IMR-90 (cell line): ENCODE results near the gene EIF2S2. TPM values are rescaled to one million over a fixed set of nuclear protein-coding genes. Genes with fewer than 3 reads are reported as not detected.

Experiments used
- ATAC-seq: fragments of 200-7000 bp; cut with Tn5 transposase; 2 replicates; pipeline ENCODE4 v1.9.1; 2020; ENCODE audit warnings: low read depth, mild to moderate bottlenecking, moderate library complexity
- BruUV-seq: library from RNA; stranded (reverse); fragments of 400-500 nt; replicated peaks from 2 replicates; lab custom pipeline; 2021; lab: Mats Ljungman, UMichigan
- CTCF ChIA-PET: fragments of 300-600 bp; formaldehyde crosslinking; extraction: SDS; loops from one replicate; lab custom pipeline; 2021; ENCODE audit warnings: antibody characterized with exemption; lab: Yijun Ruan, JAX
- POLR2A ChIA-PET: fragments of 300-600 bp; sonication (Branson Sonifier 250); formaldehyde crosslinking; loops from one replicate; lab custom pipeline; 2022; ENCODE audit warnings: antibody characterized with exemption; ENCODE audit not compliant: unreplicated experiment; lab: Charles Lee
- DNase-seq: peaks from one replicate; pipeline ENCODE4 v3.0.0; 2013
- H2AFZ ChIP-seq: replicated peaks from 2 replicates; pipeline ENCODE3; 2013; ENCODE audit warnings: low read length, mild to moderate bottlenecking; ENCODE audit not compliant: poor library complexity
- H2AK5ac ChIP-seq: 2 replicates; pipeline ENCODE4 v1.6.1; 2013; ENCODE audit warnings: low read depth, low read length, inconsistent platforms
- H2AK9ac ChIP-seq: replicated peaks from 2 replicates; pipeline ENCODE3; 2013; ENCODE audit warnings: mild to moderate bottlenecking, low read depth, low read length, moderate library complexity; ENCODE audit not compliant: poor library complexity
- H2BK120ac ChIP-seq: 2 replicates; pipeline ENCODE4 v1.6.1; 2013; ENCODE audit warnings: low read depth, low read length, inconsistent platforms
- H2BK15ac ChIP-seq: 3 replicates; pipeline ENCODE4 v1.6.1; 2013; ENCODE audit warnings: low read depth, low read length, inconsistent platforms
- H2BK20ac ChIP-seq: 2 replicates; pipeline ENCODE4 v1.6.1; 2013; ENCODE audit warnings: low read depth, mild to moderate bottlenecking, inconsistent platforms, low read length, moderate library complexity
- H2BK5ac ChIP-seq: 2 replicates; pipeline ENCODE4 v1.6.1; 2013; ENCODE audit warnings: mild to moderate bottlenecking, low read depth, low read length, inconsistent platforms; ENCODE audit not compliant: poor library complexity, severe bottlenecking
- H3K14ac ChIP-seq: replicated peaks from 2 replicates; pipeline ENCODE4 v1.6.1; 2013; ENCODE audit warnings: low read depth, low read length, inconsistent platforms
- H3K18ac ChIP-seq: 2 replicates; pipeline ENCODE4 v1.6.1; 2013; ENCODE audit warnings: low read depth, low read length, control low read depth
- H3K23ac ChIP-seq: 2 replicates; pipeline ENCODE4 v1.6.1; 2013; ENCODE audit warnings: low read depth, low read length, inconsistent platforms
- H3K27ac ChIP-seq: 2 replicates; pipeline ENCODE4 v1.5.1; 2013; ENCODE audit warnings: mild to moderate bottlenecking, control low read depth, low read length; ENCODE audit not compliant: insufficient read depth
- H3K27me3 ChIP-seq: 2 replicates; pipeline ENCODE4 v1.6.1; 2013; ENCODE audit warnings: low read length; ENCODE audit not compliant: control insufficient read depth, insufficient read depth
- H3K36me3 ChIP-seq: 2 replicates; pipeline ENCODE4 v1.6.1; 2013; ENCODE audit warnings: low read length, mixed read lengths; ENCODE audit not compliant: control insufficient read depth, insufficient read depth
- H3K4ac ChIP-seq: 2 replicates; pipeline ENCODE4 v1.6.1; 2013; ENCODE audit warnings: low read depth, low read length, inconsistent platforms
- H3K4me1 ChIP-seq: 2 replicates; pipeline ENCODE4 v1.6.1; 2013; ENCODE audit warnings: low read length, mixed read lengths; ENCODE audit not compliant: control insufficient read depth, insufficient read depth
- H3K4me2 ChIP-seq: 2 replicates; pipeline ENCODE4 v1.6.1; 2013; ENCODE audit warnings: low read depth, mild to moderate bottlenecking, control low read depth, low read length, moderate library complexity
- H3K4me3 ChIP-seq: 2 replicates; pipeline ENCODE4 v1.5.1; 2013; ENCODE audit warnings: low read depth, mild to moderate bottlenecking, control low read depth, low read length, moderate library complexity; ENCODE audit not compliant: insufficient read depth
- H3K56ac ChIP-seq: 2 replicates; pipeline ENCODE4 v1.6.1; 2013; ENCODE audit warnings: low read length, inconsistent platforms; ENCODE audit not compliant: insufficient read depth; ENCODE audit errors: extremely low read depth
- H3K79me1 ChIP-seq, 2 experiments: 2 replicates each; pipeline ENCODE4 v1.6.1; 2013; ENCODE audit warnings: low read length in 2 of 2, inconsistent platforms in 1 of 2, low read depth in 1 of 2
- H3K9ac ChIP-seq: 2 replicates; pipeline ENCODE4 v1.6.1; 2013; ENCODE audit warnings: low read depth, low read length, control low read depth
- H3K9me1 ChIP-seq: 2 replicates; pipeline ENCODE4 v1.6.1; 2013; ENCODE audit warnings: low read length, inconsistent platforms; ENCODE audit not compliant: insufficient read depth
- H3K9me3 ChIP-seq: 2 replicates; pipeline ENCODE4 v1.6.1; 2013; ENCODE audit warnings: low read length; ENCODE audit not compliant: control insufficient read depth, insufficient read depth
- H4K20me1 ChIP-seq: 2 replicates; pipeline ENCODE4 v1.6.1; 2013; ENCODE audit warnings: low read length, inconsistent platforms; ENCODE audit not compliant: insufficient read depth
- H4K5ac ChIP-seq: 2 replicates; pipeline ENCODE4 v1.6.1; 2013; ENCODE audit warnings: mild to moderate bottlenecking, low read depth, low read length, control low read depth
- H4K8ac ChIP-seq, 2 experiments: 2 replicates each; pipeline ENCODE4 v1.6.1; 2013; ENCODE audit warnings: low read depth in 2 of 2, low read length in 2 of 2, control low read depth in 1 of 2, inconsistent platforms in 1 of 2
- H4K91ac ChIP-seq: 2 replicates; pipeline ENCODE4 v1.6.1; 2013; ENCODE audit warnings: low read depth, low read length, inconsistent platforms; ENCODE audit not compliant: insufficient read depth
- BHLHE40 ChIP-seq: fragments of 150-350 bp; IDR thresholded peaks from 2 replicates; pipeline ENCODE4 v1.6.1; 2016; ENCODE audit warnings: mild to moderate bottlenecking, low read depth, low read length
- MAFK ChIP-seq: IDR thresholded peaks from 2 replicates; pipeline ENCODE4 v1.6.1; 2012; ENCODE audit warnings: low read depth, low read length, improper control_type of control experiment
- POLR2A ChIP-seq: IDR thresholded peaks from 2 replicates; pipeline ENCODE4 v1.6.1; 2012; ENCODE audit warnings: mild to moderate bottlenecking, low read depth, low read length
- WGBS, 2 experiments: methylation state at CpG; one replicate each; pipeline versions ENCODE4 v1.1.5 to v1.1.7; 2013; ENCODE audit warnings: missing lambda C conversion rate in 2 of 2; ENCODE audit not compliant: insufficient read length in 1 of 2; ENCODE audit errors: extremely low coverage in 2 of 2; 5-methylcytosine and 5-hydroxymethylcytosine counted together
- dilution Hi-C: fragments of 300-500 bp; cut with HindIII; formaldehyde crosslinking; loops from one replicate; pipeline ENCODE4 v1.14.3; 2018; ENCODE audit warnings: low sequenced_read_pairs; ENCODE audit not compliant: unreplicated experiment
- in situ Hi-C: fragments of 300-500 bp; cut with MboI; formaldehyde crosslinking; loops from 3 replicates; pipeline ENCODE4 v1.14.3; 2019; ENCODE audit warnings: low sequenced_read_pairs, inconsistent platforms, mixed read lengths
- intact Hi-C: fragments of 100-400 bp; cut with micrococcal nuclease; formaldehyde crosslinking; loops from 2 replicates; pipeline ENCODE4 v1.10.0; 2022
- polyA plus RNA-seq, 3 experiments: library from polyadenylated mRNA; depleted of rRNA; stranded (reverse); fragments of >200 nt; gene quantifications; 2 replicates each; pipeline ENCODE4 v1.2.3, GENCODE V29; 2012; ENCODE audit warnings: low replicate concordance in 1 of 3
- total RNA-seq: library from RNA; depleted of rRNA; stranded (reverse); fragments of >200 nt; gene quantifications from 2 replicates; pipeline ENCODE4 v1.2.3, GENCODE V29; 2012
- TF ChIP-seq, protein P1 (sequence below): fragments of 150-350 bp; IDR thresholded peaks from 2 replicates; pipeline ENCODE4 v1.6.1; 2016; ENCODE audit warnings: low read depth, mild to moderate bottlenecking, low read length, moderate library complexity, borderline replicate concordance

EIF2S2 gene
- total and polyA plus RNA-seq, 2 of the 4 experiments (the other 2 are of a cell fraction): 61.7 to 66.9 TPM

DNA sequence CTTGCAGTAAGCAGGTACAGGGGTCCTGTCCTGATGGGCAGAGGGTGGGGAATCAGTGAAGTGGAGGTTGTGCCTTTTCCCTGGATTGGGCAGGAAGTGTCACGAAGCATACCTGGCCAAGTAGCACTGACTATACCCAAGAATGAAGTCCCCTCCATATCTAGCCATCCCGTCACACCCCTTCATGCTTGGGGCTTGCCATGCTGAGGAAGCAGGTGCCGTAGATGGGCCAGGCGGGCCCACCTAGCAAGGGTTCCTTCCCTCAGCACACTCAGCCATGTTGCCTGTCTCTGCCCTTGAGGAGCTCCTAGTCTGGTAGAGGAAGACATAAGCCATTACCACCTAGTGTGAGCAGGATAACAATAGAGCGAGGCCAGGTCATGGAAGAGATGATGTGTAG, 33.5 kb downstream of the EIF2S2 start:
- no peak overlapping the region for H2BK120ac ChIP-seq
- no peak overlapping the region for H3K56ac ChIP-seq
- H2AK5ac ChIP-seq: no peak overlapping the region
- H2BK20ac ChIP-seq: no peak overlapping the region
- no peak overlapping the region for H4K8ac ChIP-seq
- intact Hi-C loops (no loop called here), dilution Hi-C loops (no loop called here), in situ Hi-C loops (no loop called here)
- 100% methylated on average over 1 of the region's 5 CpGs; no CpG with 5 or more reads in 1 of the 2 experiments for WGBS, 2 experiments
- ChIA-PET CTCF (no interaction called here), POLR2A (no interaction called here)
- H3K4ac ChIP-seq: no peak overlapping the region
- no peaks in the 10 kb centered on the region for H3K9me3 ChIP-seq
- no peak for DNase-seq
- H2BK15ac ChIP-seq: no peak overlapping the region
- H4K20me1 ChIP-seq: peaks cover 61% of the 10 kb centered on the region
- H3K36me3 ChIP-seq: peaks cover 71% of the 10 kb centered on the region
- ATAC-seq: no peak
- H2BK5ac ChIP-seq: no peak overlapping the region
- no TSS peak for BruUV-seq
- no peak overlapping the region for H4K91ac ChIP-seq
- H2AFZ ChIP-seq: no peak overlapping the region
- no peak overlapping the region for H3K4me2 ChIP-seq
- H3K14ac ChIP-seq: no peak overlapping the region
- H2AK9ac ChIP-seq: no peak overlapping the region
- no peak overlapping the region for H3K9ac ChIP-seq
- no peak overlapping the region for H4K5ac ChIP-seq
- no peak overlapping the region for H3K27ac ChIP-seq
- no peak overlapping the region for H3K4me3 ChIP-seq
- TF ChIP-seq, protein P1, sequence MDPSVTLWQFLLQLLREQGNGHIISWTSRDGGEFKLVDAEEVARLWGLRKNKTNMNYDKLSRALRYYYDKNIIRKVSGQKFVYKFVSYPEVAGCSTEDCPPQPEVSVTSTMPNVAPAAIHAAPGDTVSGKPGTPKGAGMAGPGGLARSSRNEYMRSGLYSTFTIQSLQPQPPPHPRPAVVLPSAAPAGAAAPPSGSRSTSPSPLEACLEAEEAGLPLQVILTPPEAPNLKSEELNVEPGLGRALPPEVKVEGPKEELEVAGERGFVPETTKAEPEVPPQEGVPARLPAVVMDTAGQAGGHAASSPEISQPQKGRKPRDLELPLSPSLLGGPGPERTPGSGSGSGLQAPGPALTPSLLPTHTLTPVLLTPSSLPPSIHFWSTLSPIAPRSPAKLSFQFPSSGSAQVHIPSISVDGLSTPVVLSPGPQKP: no peak
- no peak for TF ChIP-seq MAFK
- TF ChIP-seq BHLHE40: no peak
- TF ChIP-seq POLR2A: no peak
- no peak overlapping the region for H3K23ac ChIP-seq
- no peak overlapping the region for H3K18ac ChIP-seq
- peaks cover 37 to 94% of the 10 kb centered on the region in 2 experiments for H3K79me1 ChIP-seq
- no peaks in the 10 kb centered on the region for H3K27me3 ChIP-seq
- peaks cover 4% of the 10 kb centered on the region; the same call in 1 of the 2 replicates for H3K4me1 ChIP-seq
- H3K9me1 ChIP-seq: peaks cover 28% of the 10 kb centered on the region
